Suprapubic skin (tissue), 3 donors: Measurements from ENCODE around the gene POLR3H.
"Not testable (repeated sequence)": the region's sequence is repeated elsewhere in the genome, so short reads cannot be mapped to it uniquely, and the experiment has no call there.

Experiments
- POLR2AphosphoS5 ChIP-seq, 3 donors: sonication (generic); formaldehyde crosslinking; IDR thresholded peaks; one replicate each; pipeline ENCODE4 v1.6.1; 2017; ENCODE audit warnings: antibody characterized with exemption in 3 of 3
- TF ChIP-seq, protein P1 (sequence below), 2 donors: fragments of 200-600 bp in 1 of 2; fragments of 450-650 bp in 1 of 2; sonication (generic) in 1 of 2; IDR thresholded peaks; one replicate each; pipeline ENCODE4 v1.5.1; 2016 to 2019; ENCODE audit warnings: antibody characterized with exemption in 2 of 2, mild to moderate bottlenecking in 1 of 2, moderate library complexity in 1 of 2

DNA sequence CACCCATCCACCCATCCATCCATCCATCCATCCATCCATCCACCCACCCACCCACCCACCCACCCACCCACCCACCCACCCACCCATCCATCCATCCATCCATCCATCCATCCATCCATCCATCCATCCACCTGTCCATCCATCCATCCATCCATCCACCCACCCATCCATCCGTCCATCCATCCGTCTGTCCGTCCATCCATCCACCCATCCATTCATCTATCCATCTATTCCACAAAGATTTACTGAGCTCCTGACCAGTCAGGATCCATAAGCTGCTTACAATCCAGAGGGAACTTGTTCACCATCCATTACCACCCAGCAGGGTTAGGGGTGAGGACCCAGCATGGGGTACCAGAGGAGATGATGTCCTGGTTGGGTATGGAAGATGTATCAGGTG lies 28.0 kb upstream of the POLR3H start:
- TF ChIP-seq, protein P1, sequence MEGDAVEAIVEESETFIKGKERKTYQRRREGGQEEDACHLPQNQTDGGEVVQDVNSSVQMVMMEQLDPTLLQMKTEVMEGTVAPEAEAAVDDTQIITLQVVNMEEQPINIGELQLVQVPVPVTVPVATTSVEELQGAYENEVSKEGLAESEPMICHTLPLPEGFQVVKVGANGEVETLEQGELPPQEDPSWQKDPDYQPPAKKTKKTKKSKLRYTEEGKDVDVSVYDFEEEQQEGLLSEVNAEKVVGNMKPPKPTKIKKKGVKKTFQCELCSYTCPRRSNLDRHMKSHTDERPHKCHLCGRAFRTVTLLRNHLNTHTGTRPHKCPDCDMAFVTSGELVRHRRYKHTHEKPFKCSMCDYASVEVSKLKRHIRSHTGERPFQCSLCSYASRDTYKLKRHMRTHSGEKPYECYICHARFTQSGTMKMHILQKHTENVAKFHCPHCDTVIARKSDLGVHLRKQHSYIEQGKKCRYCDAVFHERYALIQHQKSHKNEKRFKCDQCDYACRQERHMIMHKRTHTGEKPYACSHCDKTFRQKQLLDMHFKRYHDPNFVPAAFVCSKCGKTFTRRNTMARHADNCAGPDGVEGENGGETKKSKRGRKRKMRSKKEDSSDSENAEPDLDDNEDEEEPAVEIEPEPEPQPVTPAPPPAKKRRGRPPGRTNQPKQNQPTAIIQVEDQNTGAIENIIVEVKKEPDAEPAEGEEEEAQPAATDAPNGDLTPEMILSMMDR (IDR thresholded peaks at IDR 0.05): not testable (repeated sequence)
- not testable (repeated sequence) for TF ChIP-seq POLR2AphosphoS5 (IDR thresholded peaks at IDR 0.05)
